CD4-positive, alpha-beta T cell treated with Interleukin-1 beta for 1 hour (primary cell): ENCODE measurements around the gene HYAL1.
A peak's percentile ranks its signal among the peaks of the same experiment; 100 is the strongest.

Source experiments
- DNase-seq, 2 donors: peaks; one replicate each; pipeline ENCODE4 v3.0.0-alpha.2; 2020 to 2022

HYAL1 gene, protein sequence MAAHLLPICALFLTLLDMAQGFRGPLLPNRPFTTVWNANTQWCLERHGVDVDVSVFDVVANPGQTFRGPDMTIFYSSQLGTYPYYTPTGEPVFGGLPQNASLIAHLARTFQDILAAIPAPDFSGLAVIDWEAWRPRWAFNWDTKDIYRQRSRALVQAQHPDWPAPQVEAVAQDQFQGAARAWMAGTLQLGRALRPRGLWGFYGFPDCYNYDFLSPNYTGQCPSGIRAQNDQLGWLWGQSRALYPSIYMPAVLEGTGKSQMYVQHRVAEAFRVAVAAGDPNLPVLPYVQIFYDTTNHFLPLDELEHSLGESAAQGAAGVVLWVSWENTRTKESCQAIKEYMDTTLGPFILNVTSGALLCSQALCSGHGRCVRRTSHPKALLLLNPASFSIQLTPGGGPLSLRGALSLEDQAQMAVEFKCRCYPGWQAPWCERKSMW

DNA sequence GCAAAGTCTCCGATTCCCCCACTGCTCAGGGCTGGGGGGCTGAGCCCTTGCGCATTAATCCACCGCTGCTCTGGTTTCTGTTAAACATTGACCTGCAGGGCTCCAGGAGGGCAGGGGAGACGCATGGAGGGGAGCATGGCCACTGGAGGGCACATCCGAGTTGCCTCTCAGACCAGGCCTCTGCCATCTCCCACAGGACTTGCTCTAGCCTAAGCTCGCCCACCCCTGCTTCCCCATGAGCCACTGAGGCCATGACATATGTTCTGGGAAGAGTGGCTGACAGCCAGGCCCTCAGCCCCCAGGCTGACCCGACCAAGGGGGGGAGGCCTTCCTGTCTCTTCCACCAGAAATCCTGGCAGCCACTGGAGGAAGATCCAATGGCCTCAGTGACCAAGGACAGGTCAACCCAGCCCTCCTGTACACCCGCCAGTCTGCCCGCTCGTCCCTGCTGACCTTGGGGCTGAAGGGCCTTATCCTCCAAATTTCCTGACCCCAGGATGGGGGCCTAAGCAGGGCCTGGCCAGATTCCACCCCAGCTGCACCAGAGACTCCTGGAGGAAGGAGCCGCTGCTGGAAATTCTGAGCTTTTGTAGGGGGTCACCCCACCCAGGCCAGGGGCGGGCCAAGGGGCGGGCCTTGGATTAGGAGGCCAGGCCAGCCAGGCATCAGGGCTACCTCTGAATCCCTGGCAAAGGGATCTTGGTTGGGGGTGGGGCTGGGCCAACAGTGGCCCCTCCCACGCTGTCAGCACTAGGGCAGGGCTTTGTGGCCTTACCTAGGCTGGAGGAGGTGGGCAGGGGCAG is at the start of gene HYAL1:
Gene HYAL1, minus strand, starts transcription at position 562 of the 803 bp plus-strand sequence. CDS start 618 bp downstream, outside the sequence.
- no peak for DNase-seq

DNA sequence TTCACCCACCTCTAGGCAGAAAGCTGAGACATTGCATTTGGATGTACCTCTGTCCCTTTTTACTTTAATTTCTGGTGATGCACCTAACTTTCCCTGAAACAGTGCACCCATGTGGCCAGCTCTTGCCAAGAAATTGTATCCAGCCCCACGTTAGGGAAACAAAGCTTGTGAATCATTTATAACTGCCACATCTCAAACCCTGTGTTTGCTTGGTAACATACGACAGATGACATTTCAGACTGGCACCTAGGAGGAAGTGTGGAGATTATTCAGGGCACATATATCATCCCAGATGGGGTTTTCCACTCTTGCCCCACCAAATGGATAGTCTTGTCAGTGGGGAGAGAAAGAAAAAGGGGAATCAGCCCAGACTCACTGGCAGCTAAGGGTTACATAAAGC is 49.4 kb upstream of the HYAL1 start:
- no peak for DNase-seq

DNA sequence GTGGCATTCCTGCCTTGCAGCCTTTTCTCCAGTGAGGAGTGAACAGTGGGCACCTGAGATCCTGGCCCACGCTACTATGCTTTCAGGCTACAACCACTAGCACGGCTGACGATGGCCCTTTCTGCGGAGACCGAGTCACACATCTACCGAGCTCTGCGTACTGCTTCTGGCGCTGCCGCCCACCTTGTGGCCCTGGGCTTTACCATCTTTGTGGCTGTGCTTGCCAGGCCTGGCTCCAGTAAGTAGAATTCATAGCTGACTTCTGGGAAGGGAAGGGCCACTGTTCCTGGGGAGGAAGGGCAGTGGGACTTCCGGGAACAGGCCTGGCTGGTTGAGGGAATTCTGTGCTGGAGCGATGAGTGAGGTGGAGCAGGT is 47.9 kb upstream of the HYAL1 start:
- no peak for DNase-seq

DNA sequence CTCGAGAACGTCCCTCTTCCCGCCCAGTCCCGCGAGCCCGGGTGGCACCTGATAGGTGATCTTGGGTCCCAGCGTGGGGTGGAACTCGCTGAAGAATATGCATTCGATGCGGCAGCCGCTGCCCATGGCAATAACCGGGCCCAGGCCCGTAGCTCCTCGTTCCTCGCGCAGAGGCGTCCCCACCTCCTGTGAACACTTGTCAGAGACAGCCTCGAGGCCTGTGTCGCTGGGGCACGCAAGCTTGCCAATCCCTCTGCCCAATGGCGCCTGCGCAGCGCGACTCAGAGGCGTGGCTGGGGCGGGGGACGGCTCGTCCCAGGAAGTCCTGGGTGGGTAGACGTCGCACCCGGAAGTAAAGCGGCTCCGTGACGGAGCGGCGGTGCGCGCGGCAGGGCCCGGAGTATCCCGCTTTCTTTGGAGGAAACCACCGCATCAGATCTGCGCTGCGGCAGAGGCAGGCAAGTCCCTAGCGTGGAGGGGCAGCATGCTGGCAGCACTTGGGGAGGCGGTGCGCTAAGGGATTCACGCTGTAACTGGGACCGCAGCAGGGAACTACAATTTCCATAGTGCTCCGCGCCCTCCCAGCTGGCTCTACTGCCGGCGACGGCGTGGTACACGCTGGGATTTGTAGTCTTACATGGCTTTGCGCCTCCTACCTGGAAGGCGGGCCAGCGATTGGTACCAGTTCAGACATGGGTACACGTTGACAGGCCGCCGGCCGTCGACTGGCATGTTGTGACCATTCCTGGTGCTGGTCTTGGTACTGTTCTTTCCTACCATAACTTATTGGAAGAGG is 47.4 kb upstream of the HYAL1 start, which contains the start of the genes CYB561D2 and NPRL2:
Gene CYB561D2, plus strand, starts transcription at position 336 of the 796 bp plus-strand sequence. CDS start 572 bp downstream, outside the sequence.
Gene NPRL2, minus strand, starts transcription at position 249 of the 796 bp plus-strand sequence. Its CDS starts 123 bp downstream, at position 126.
- peak; percentile 98 to 99 for DNase-seq

GRCh38 chr3:50350213-50350526 is 46.8 kb upstream of the HYAL1 start:
- DNase-seq: no peak

DNA sequence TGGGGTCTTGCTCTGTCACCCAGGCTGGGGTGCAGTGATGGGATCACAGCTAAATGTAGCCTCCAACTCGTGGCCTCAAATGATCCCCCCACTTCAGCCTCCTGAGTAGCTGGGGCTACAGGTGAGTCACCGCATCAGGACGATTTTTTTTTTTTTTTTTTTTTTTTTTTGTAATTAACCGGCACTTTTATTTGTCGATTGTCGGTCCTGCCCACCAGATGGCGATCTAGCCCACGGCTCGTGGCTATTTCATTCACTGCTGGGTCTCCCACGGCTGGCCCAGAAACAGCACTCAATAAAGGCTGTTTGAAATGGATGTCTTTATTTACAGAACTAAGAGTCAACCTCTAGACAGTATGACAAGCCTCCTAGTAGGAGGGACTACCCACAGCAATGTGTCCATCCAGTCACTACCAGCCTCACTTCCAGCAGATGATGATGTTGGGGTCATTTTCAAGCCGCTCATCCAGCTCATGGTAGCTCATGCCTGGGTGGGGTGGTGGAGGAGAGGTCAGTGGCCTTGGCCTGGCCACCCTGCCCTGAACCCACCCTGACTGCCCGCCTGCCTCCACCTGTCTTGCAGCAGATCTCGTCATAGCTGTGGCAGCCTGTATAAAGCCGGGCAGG is 43.9 kb upstream of the HYAL1 start:
- peak; percentile 85 to 87 for DNase-seq

GRCh38 chr3:50345586-50346234 is 42.3 kb upstream of the HYAL1 start, which contains the start of gene ZMYND10:
Gene ZMYND10, minus strand, starts transcription at chr3:50345732. Its CDS starts 153 bp downstream, at chr3:50345579.
- peak; percentile 80 for DNase-seq

DNA sequence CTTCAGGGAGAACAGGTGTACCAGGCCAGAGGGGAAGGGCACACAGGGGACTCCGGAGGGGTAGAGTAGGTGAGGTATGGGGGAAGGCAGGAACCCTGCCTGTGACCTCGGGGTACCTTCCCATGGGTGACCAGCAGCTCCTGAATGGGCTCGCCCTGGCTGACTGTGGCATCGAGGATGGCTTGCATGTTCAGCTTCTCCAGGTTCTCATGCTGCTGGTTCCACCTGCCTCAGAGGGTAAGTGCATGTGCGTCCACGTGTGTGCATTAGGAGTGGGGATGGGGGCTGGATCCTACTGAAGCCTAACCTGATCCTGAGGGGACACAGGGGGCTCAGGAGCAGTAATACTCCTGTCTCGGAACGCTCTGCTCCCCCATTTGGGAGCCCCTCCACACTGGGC is 41.6 kb upstream of the HYAL1 start:
- no peak for DNase-seq

DNA sequence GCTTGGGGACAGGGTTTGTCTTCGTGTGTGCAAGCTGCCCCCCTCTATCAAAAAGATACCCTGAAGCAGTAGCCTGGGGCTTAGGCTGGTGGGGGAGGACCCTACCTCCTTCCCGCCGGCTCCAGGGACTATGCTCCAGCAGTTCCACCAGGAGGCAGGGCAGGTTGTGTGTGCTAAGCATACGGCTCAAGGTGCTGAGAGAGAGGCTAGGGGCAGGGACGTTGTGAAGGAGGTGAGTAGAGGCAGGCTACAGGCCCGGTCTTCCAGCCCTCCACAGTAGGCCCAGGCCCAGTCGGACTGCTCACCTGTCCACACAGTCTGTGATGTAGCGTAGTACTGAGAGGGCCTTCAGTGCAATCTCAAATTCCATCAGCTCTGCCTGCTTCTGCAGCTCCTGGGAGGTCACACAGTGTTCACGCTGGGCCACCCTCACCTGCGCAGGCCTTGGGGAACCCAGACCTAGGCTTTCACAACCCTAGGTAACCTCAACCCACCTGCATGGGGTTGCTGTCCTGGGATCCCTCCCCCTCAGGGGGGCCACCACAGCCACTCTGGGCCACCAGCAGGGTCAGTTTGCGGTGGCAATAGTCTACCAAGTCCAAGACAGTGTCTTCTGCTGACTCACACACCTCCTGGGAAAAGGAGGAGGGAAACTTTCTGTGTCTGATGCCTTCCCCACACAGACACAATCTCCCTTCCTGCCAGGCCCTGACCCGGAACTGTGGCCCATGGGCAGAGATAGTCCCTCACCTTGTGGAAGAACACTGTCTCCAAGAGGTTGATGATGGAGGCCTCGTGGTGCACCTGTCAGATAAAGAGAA is 39.6 kb upstream of the HYAL1 start:
- DNase-seq: no peak

- no peak for DNase-seq
These were observed 38.7 kb upstream of the HYAL1 start for GRCh38 chr3:50341996-50342650.

DNA sequence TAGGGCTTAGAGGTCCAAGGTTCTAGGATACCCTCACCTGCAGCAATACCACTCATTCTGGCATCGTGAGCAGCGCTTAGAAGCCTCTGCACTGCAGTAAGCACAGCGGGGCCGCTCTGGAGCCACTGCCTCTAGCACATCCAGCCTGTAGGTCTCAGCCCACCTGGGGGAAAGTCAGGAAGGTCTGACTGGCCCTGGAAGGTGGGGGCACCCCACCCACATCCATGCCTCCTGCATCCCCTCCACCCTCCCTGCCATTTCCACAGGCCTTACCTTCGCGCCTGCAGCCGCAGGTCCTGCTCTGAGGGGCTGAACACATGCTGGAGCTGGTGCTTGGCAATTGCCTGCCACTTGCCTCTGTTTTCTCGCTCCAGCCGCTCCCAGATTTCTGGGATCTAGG is 38.2 kb upstream of the HYAL1 start:
- DNase-seq: no peak

- peak; percentile 72 to 79 for DNase-seq
These were observed 37.3 kb upstream of the HYAL1 start, which contains the start of gene RASSF1 for GRCh38 chr3:50340448-50341329. Gene RASSF1, minus strand, starts transcription at chr3:50340836. Its CDS starts 31 bp downstream, at chr3:50340805.

DNA sequence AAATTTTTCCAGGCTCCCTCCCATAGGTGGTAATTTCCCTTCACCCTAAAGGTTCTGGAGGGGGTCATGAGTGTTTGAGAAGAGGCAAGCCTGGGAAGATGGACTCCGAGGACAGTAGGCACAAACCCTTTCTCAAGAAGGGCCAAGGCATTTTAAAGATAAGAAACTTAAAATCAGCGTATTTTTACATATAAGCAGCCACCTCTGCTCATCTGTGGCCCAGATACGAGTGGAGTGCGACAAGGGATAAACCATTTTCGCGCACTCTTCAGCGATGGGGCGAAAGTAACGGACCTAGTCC is 36.7 kb upstream of the HYAL1 start:
- DNase-seq: no peak

- DNase-seq: no peak
These were observed 36.2 kb upstream of the HYAL1 start for GRCh38 chr3:50339485-50340146.

DNA sequence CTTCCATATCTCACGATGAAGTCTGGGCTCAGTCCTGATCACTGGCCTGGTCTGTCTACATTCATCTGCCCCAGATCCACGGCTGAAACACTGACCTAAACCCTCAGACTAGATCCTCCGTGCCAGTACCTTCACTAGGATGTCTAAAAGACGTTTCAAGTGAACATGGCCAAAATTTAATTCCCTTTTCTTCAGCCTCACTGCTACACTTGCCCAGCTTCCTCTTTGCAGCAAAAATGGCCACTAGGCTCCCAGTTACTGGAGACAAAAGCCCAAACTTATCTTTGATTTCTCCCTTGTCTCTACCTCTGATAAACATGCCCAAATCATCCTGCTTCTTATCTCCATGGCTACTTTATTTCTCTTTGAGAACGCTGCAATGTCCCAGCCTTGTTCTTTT is 35.6 kb upstream of the HYAL1 start:
- no peak for DNase-seq

- peak; percentile 95 to 97 for DNase-seq
These were observed 33.9 kb upstream of the HYAL1 start for GRCh38 chr3:50337175-50337861.

GRCh38 chr3:50336452-50337174 is 33.2 kb upstream of the HYAL1 start:
- DNase-seq: no peak
